HCT116 (cell line): ENCODE results near the gene NEK9.

Experiments used
- ELF1 ChIP-seq: IDR thresholded peaks from 2 replicates; pipeline ENCODE4 v1.6.1; 2012; ENCODE audit warnings: low read depth, borderline replicate concordance
- EZH2phosphoT487 ChIP-seq: fragments of 200-600 bp; IDR thresholded peaks from 2 replicates; pipeline ENCODE4 v1.6.1; 2018; ENCODE audit warnings: antibody characterized with exemption, borderline replicate concordance
- POLR2A ChIP-seq: IDR thresholded peaks from 2 replicates; pipeline ENCODE4 v1.7.0; 2011; ENCODE audit warnings: borderline replicate concordance; ENCODE audit not compliant: insufficient read depth, insufficient read length; ENCODE audit errors: extremely low read depth
- POLR2AphosphoS5 ChIP-seq: IDR thresholded peaks from 2 replicates; pipeline ENCODE4 v1.6.1; 2011; ENCODE audit warnings: mild to moderate bottlenecking, low read depth, low read length, moderate library complexity

- TF ChIP-seq EZH2phosphoT487: no peak
- peak; percentile 54 for TF ChIP-seq POLR2AphosphoS5
- TF ChIP-seq POLR2A: peak; percentile 59
- no peak; the same call in 1 of the 2 replicates for TF ChIP-seq ELF1
These were observed 49.4 kb upstream of the NEK9 start, which contains the start of gene TMED10 for GRCh38 chr14:75176142-75176820.
